Measurements from ENCODE around the gene TWIST2. TPM values are rescaled to one million over a fixed set of nuclear protein-coding genes. Genes with fewer than 3 reads are reported as not detected.

TWIST2 gene
- total RNA-seq, 3 donors from 2014 or later: 1.1 to 13.4 (median 3.1) TPM

GRCh38 chr2:238939074-238939473 lies 91.2 kb downstream of the TWIST2 start:
- no peak for DNase-seq
- Histone ChIP-seq H3K36me3 (ENCODE audit: low read depth) (no peaks in the 10 kb centered on the region), H3K4me3 (no peak overlapping the region), H3K4me1 (ENCODE audit: low read depth) (no peaks in the 10 kb centered on the region), H3K9me3 (no peaks in the 10 kb centered on the region)
- intact Hi-C loops (cut with DNase I, micrococcal nuclease): no loop called here
- no peak for TF ChIP-seq CTCF (IDR thresholded peaks at IDR 0.05)
- ATAC-seq: no peak

GRCh38 chr2:238939521-238940403 lies 91.9 kb downstream of the TWIST2 start:
- DNase-seq: no peak
- Histone ChIP-seq H3K9me3 (no peaks in the 10 kb centered on the region), H3K4me3 (no peak overlapping the region), H3K4me1 (ENCODE audit: low read depth) (no peaks in the 10 kb centered on the region), H3K36me3 (ENCODE audit: low read depth) (no peaks in the 10 kb centered on the region)
- TF ChIP-seq CTCF (IDR thresholded peaks at IDR 0.05): no peak
- no peak for ATAC-seq
- intact Hi-C loops (cut with DNase I, micrococcal nuclease): no loop called here

- no peaks in the 10 kb centered on the region for H3K4me1 ChIP-seq (ENCODE audit: low read depth)
- no peak for TF ChIP-seq CTCF (IDR thresholded peaks at IDR 0.05)
- intact Hi-C loops (cut with DNase I, micrococcal nuclease): no loop called here
- no peaks in the 10 kb centered on the region for H3K36me3 ChIP-seq (ENCODE audit: low read depth)
- DNase-seq (no peak), ATAC-seq (no peak)
- H3K9me3 ChIP-seq: no peaks in the 10 kb centered on the region
- H3K4me3 ChIP-seq: no peak overlapping the region
Observed at GRCh38 chr2:238940806-238941205, 92.9 kb downstream of the TWIST2 start.

GRCh38 chr2:238941262-238941792 lies 93.4 kb downstream of the TWIST2 start:
- DNase-seq: no peak
- no peak for TF ChIP-seq CTCF (IDR thresholded peaks at IDR 0.05)
- no peak for ATAC-seq
- Histone ChIP-seq H3K4me3 (no peak overlapping the region), H3K9me3 (no peaks in the 10 kb centered on the region), H3K36me3 (ENCODE audit: low read depth) (no peaks in the 10 kb centered on the region), H3K4me1 (ENCODE audit: low read depth) (no peaks in the 10 kb centered on the region)
- intact Hi-C loops (cut with DNase I, micrococcal nuclease): no loop called here

GRCh38 chr2:238942080-238942725 lies 94.3 kb downstream of the TWIST2 start:
- H3K4me3 ChIP-seq: no peak overlapping the region
- H3K36me3 ChIP-seq (ENCODE audit: low read depth): no peaks in the 10 kb centered on the region
- no peaks in the 10 kb centered on the region for H3K9me3 ChIP-seq
- ATAC-seq (no peak), DNase-seq (no peak)
- intact Hi-C loops (cut with DNase I, micrococcal nuclease): no loop called here
- no peak for TF ChIP-seq CTCF (IDR thresholded peaks at IDR 0.05)
- no peaks in the 10 kb centered on the region for H3K4me1 ChIP-seq (ENCODE audit: low read depth)

All from mucosa of descending colon (tissue), 3 donors.